ENCODE results near the gene MYOM3. TPM values are rescaled to one million over a fixed set of nuclear protein-coding genes. Genes with fewer than 3 reads are reported as not detected.

Gene MYOM3
- 0.01 and 0.04 TPM in 2 replicates for polyA plus RNA-seq (2013)

- no peak within 1 kb of the TSS for H2BK5ac ChIP-seq (ENCODE audit: low read depth, low read length, poor library complexity)
These were observed at the start of gene MYOM3 for GRCh38 chr1:24111996-24112779. Gene MYOM3 (minus strand): TSS chr1:24112135. CDS start chr1:24108636, 3,499 bp downstream.

GRCh38 chr1:24161270-24161669 is 49.3 kb upstream of the MYOM3 start:
- H3K14ac ChIP-seq (ENCODE audit: low read length), result no peak overlapping the region
- H2BK120ac ChIP-seq (ENCODE audit: insufficient read depth, low read length, poor library complexity), result no peak overlapping the region
- H3K4me3 ChIP-seq (ENCODE audit: low read depth, low read length), result no peak overlapping the region
- no CpG with 5 or more reads among the region's 4 CpGs for WGBS (ENCODE audit: extremely low coverage, insufficient coverage, insufficient read length)
- H3K23ac ChIP-seq (ENCODE audit: low read length), result no peak overlapping the region
- no peak overlapping the region for H3K9ac ChIP-seq (ENCODE audit: low read length)
- no peak overlapping the region for H4K8ac ChIP-seq (ENCODE audit: low read depth, low read length)
- H3K36me3 ChIP-seq (ENCODE audit: control insufficient read depth in 1 of 2, insufficient read depth in 2 of 2, low read length in 2 of 2), result peaks cover 15 to 22% of the 10 kb centered on the region in 2 experiments
- no peaks in the 10 kb centered on the region for H3K4me1 ChIP-seq (ENCODE audit: control insufficient read depth in 1 of 2, insufficient read depth in 2 of 2, low read length in 2 of 2)
- no peak overlapping the region for H4K12ac ChIP-seq (ENCODE audit: low read depth, low read length)
- no peaks in the 10 kb centered on the region for H3K79me2 ChIP-seq (ENCODE audit: control insufficient read depth, insufficient read depth, low read length, poor library complexity)
- no peaks in the 10 kb centered on the region for H3K27me3 ChIP-seq (ENCODE audit: insufficient read depth, low read length)
- no peak overlapping the region for H2AFZ ChIP-seq (ENCODE audit: insufficient read depth, low read length, poor library complexity)
- H2AK5ac ChIP-seq (ENCODE audit: low read length), result no peak overlapping the region
- no peak for DNase-seq
- H2BK12ac ChIP-seq (ENCODE audit: low read length), result no peak overlapping the region
- no peak overlapping the region for H3K4me2 ChIP-seq (ENCODE audit: low read length)
- H3K9me3 ChIP-seq (ENCODE audit: insufficient read depth, low read depth, low read length), result no peaks in the 10 kb centered on the region
- no peak overlapping the region for H3K18ac ChIP-seq (ENCODE audit: low read length)
- H2BK5ac ChIP-seq (ENCODE audit: low read depth, low read length, poor library complexity), result no peak overlapping the region
- H3K79me1 ChIP-seq (ENCODE audit: low read length), result no peaks in the 10 kb centered on the region
- no peak overlapping the region for H4K91ac ChIP-seq (ENCODE audit: low read depth, low read length)
- H3K4ac ChIP-seq (ENCODE audit: low read depth, low read length), result no peak overlapping the region
- no peak overlapping the region for H3K27ac ChIP-seq (ENCODE audit: low read depth, low read length)

More at GRCh38 chr1:24111996-24112779, at the start of gene MYOM3:
- no peak within 1 kb of the TSS for H3K23ac ChIP-seq (ENCODE audit: low read length)
- H2AFZ ChIP-seq (ENCODE audit: insufficient read depth, low read length, poor library complexity), result no peak within 1 kb of the TSS
- H3K9ac ChIP-seq (ENCODE audit: low read length), result no peak within 1 kb of the TSS
- no peak within 1 kb of the TSS for H3K4me3 ChIP-seq (ENCODE audit: low read depth, low read length)
- no peak within 1 kb of the TSS for H4K12ac ChIP-seq (ENCODE audit: low read depth, low read length)
- H3K9me3 ChIP-seq (ENCODE audit: insufficient read depth, low read depth, low read length), result peaks cover 4% of the 10 kb centered on the region
- no peak within 1 kb of the TSS for H3K4me2 ChIP-seq (ENCODE audit: low read length)
- H4K8ac ChIP-seq (ENCODE audit: low read depth, low read length), result no peak within 1 kb of the TSS
- no CpG with 5 or more reads among the region's 27 CpGs for WGBS (ENCODE audit: extremely low coverage, insufficient coverage, insufficient read length)
- H3K4ac ChIP-seq (ENCODE audit: low read depth, low read length), result no peak within 1 kb of the TSS
- no peaks in the 10 kb centered on the region for H3K36me3 ChIP-seq (ENCODE audit: control insufficient read depth in 1 of 2, insufficient read depth in 2 of 2, low read length in 2 of 2)
- H3K27ac ChIP-seq (ENCODE audit: low read depth, low read length), result no peak within 1 kb of the TSS
- H2AK5ac ChIP-seq (ENCODE audit: low read length), result no peak within 1 kb of the TSS
- no peak within 1 kb of the TSS for H4K91ac ChIP-seq (ENCODE audit: low read depth, low read length)
- H3K18ac ChIP-seq (ENCODE audit: low read length), result no peak within 1 kb of the TSS
- H3K27me3 ChIP-seq (ENCODE audit: insufficient read depth, low read length), result no peaks in the 10 kb centered on the region
- peaks cover 3 to 14% of the 10 kb centered on the region in 2 experiments for H3K4me1 ChIP-seq (ENCODE audit: control insufficient read depth in 1 of 2, insufficient read depth in 2 of 2, low read length in 2 of 2)
- no peaks in the 10 kb centered on the region for H3K79me2 ChIP-seq (ENCODE audit: control insufficient read depth, insufficient read depth, low read length, poor library complexity)
- no peak within 1 kb of the TSS for H2BK12ac ChIP-seq (ENCODE audit: low read length)
- H3K79me1 ChIP-seq (ENCODE audit: low read length), result peaks cover 2% of the 10 kb centered on the region
- DNase-seq, result peak in 1 of 2 donors; percentile 20
- no peak within 1 kb of the TSS for H2BK120ac ChIP-seq (ENCODE audit: insufficient read depth, low read length, poor library complexity)
- no peak within 1 kb of the TSS for H3K14ac ChIP-seq (ENCODE audit: low read length)

- no peaks in the 10 kb centered on the region for H3K79me2 ChIP-seq (ENCODE audit: control insufficient read depth, insufficient read depth, low read length, poor library complexity)
These were observed 47.4 kb upstream of the MYOM3 start for GRCh38 chr1:24159366-24159765.

GRCh38 chr1:24157918-24158481 is 46.1 kb upstream of the MYOM3 start:
- H4K12ac ChIP-seq (ENCODE audit: low read depth, low read length), result no peak overlapping the region
- no peak overlapping the region for H2AFZ ChIP-seq (ENCODE audit: insufficient read depth, low read length, poor library complexity)
- no peak overlapping the region for H3K18ac ChIP-seq (ENCODE audit: low read length)
- H3K4me1 ChIP-seq (ENCODE audit: control insufficient read depth in 1 of 2, insufficient read depth in 2 of 2, low read length in 2 of 2), result peaks cover 0 to 3% of the 10 kb centered on the region in 2 experiments
- no peak overlapping the region for H3K23ac ChIP-seq (ENCODE audit: low read length)
- no peak overlapping the region for H3K4me3 ChIP-seq (ENCODE audit: low read depth, low read length)
- H3K27ac ChIP-seq (ENCODE audit: low read depth, low read length), result no peak overlapping the region
- no peak overlapping the region for H4K91ac ChIP-seq (ENCODE audit: low read depth, low read length)
- no CpG with 5 or more reads among the region's 6 CpGs for WGBS (ENCODE audit: extremely low coverage, insufficient coverage, insufficient read length)
- no peak overlapping the region for H4K8ac ChIP-seq (ENCODE audit: low read depth, low read length)
- H3K4ac ChIP-seq (ENCODE audit: low read depth, low read length), result no peak overlapping the region
- no peaks in the 10 kb centered on the region for H3K79me2 ChIP-seq (ENCODE audit: control insufficient read depth, insufficient read depth, low read length, poor library complexity)
- peaks cover 20 to 24% of the 10 kb centered on the region in 2 experiments for H3K36me3 ChIP-seq (ENCODE audit: control insufficient read depth in 1 of 2, insufficient read depth in 2 of 2, low read length in 2 of 2)
- H3K27me3 ChIP-seq (ENCODE audit: insufficient read depth, low read length), result no peaks in the 10 kb centered on the region
- H2BK12ac ChIP-seq (ENCODE audit: low read length), result no peak overlapping the region
- H3K4me2 ChIP-seq (ENCODE audit: low read length), result no peak overlapping the region
- no peak overlapping the region for H2BK120ac ChIP-seq (ENCODE audit: insufficient read depth, low read length, poor library complexity)
- no peaks in the 10 kb centered on the region for H3K9me3 ChIP-seq (ENCODE audit: insufficient read depth, low read depth, low read length)
- no peak overlapping the region for H2AK5ac ChIP-seq (ENCODE audit: low read length)
- H3K14ac ChIP-seq (ENCODE audit: low read length), result no peak overlapping the region
- no peak overlapping the region for H2BK5ac ChIP-seq (ENCODE audit: low read depth, low read length, poor library complexity)
- no peak overlapping the region for H3K9ac ChIP-seq (ENCODE audit: low read length)
- H3K79me1 ChIP-seq (ENCODE audit: low read length), result no peaks in the 10 kb centered on the region
- DNase-seq, result no peak

More at GRCh38 chr1:24159366-24159765, 47.4 kb upstream of the MYOM3 start:
- no peak overlapping the region for H2AFZ ChIP-seq (ENCODE audit: insufficient read depth, low read length, poor library complexity)
- H3K4ac ChIP-seq (ENCODE audit: low read depth, low read length), result no peak overlapping the region
- H3K9me3 ChIP-seq (ENCODE audit: insufficient read depth, low read depth, low read length), result no peaks in the 10 kb centered on the region
- H3K36me3 ChIP-seq (ENCODE audit: control insufficient read depth in 1 of 2, insufficient read depth in 2 of 2, low read length in 2 of 2), result peaks cover 20 to 24% of the 10 kb centered on the region in 2 experiments
- H3K4me1 ChIP-seq (ENCODE audit: control insufficient read depth in 1 of 2, insufficient read depth in 2 of 2, low read length in 2 of 2), result no peaks in the 10 kb centered on the region
- DNase-seq, result no peak
- no peak overlapping the region for H3K4me2 ChIP-seq (ENCODE audit: low read length)
- no CpG with 5 or more reads among the region's 5 CpGs for WGBS (ENCODE audit: extremely low coverage, insufficient coverage, insufficient read length)
- no peak overlapping the region for H3K9ac ChIP-seq (ENCODE audit: low read length)
- H2BK12ac ChIP-seq (ENCODE audit: low read length), result no peak overlapping the region
- H3K23ac ChIP-seq (ENCODE audit: low read length), result no peak overlapping the region
- H2BK5ac ChIP-seq (ENCODE audit: low read depth, low read length, poor library complexity), result no peak overlapping the region
- H4K12ac ChIP-seq (ENCODE audit: low read depth, low read length), result no peak overlapping the region
- H3K4me3 ChIP-seq (ENCODE audit: low read depth, low read length), result no peak overlapping the region
- H3K27me3 ChIP-seq (ENCODE audit: insufficient read depth, low read length), result no peaks in the 10 kb centered on the region
- H4K8ac ChIP-seq (ENCODE audit: low read depth, low read length), result no peak overlapping the region
- no peak overlapping the region for H3K18ac ChIP-seq (ENCODE audit: low read length)
- no peak overlapping the region for H3K14ac ChIP-seq (ENCODE audit: low read length)
- no peak overlapping the region for H3K27ac ChIP-seq (ENCODE audit: low read depth, low read length)
- H3K79me1 ChIP-seq (ENCODE audit: low read length), result no peaks in the 10 kb centered on the region
- H4K91ac ChIP-seq (ENCODE audit: low read depth, low read length), result no peak overlapping the region
- no peak overlapping the region for H2AK5ac ChIP-seq (ENCODE audit: low read length)
- H2BK120ac ChIP-seq (ENCODE audit: insufficient read depth, low read length, poor library complexity), result no peak overlapping the region
